ENCODE results near the gene WDR31.

Gene WDR31

DNA sequence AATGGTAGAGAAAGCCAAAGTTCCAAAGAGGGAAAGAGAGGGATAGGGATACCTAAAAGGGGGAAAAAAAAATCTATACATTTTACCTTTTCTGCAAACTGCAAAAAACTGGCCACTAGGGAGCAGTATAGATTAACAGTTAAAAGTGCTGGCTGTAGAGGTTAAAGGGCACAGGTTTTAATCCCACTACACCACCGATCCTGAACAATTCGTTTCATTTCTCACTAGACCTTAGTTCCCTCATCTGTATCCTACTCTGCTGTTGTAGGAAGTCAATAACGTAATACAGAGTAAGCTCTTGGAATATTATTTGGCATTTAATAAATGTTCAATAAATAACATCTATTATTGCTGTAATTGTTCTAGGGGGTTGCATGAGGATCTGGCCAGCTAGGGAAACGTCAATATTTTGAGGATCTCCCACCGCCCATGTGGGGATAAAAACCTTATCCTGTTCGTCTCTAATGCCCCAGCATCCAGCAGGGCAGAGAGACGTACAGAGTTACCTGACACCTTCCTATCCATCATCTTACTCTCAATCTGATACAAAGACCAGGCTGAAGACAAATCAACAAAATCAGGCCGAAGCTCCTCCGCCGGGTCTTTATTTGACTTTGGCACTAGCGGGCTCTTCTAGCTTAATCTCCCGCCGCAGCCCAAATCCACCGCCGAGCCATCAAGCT lies 65.5 kb downstream of the WDR31 start:
- peak overlapping the region; percentile 59 for H3K27ac ChIP-seq (ENCODE audit: poor library complexity, severe bottlenecking)
- DNase-seq (ENCODE audit: low spot score), result no peak
- no peaks in the 10 kb centered on the region for H3K9me3 ChIP-seq (ENCODE audit: severe bottlenecking)
- ATAC-seq (ENCODE audit: low read depth), result peak; percentile 13
- TF ChIP-seq, protein P1, sequence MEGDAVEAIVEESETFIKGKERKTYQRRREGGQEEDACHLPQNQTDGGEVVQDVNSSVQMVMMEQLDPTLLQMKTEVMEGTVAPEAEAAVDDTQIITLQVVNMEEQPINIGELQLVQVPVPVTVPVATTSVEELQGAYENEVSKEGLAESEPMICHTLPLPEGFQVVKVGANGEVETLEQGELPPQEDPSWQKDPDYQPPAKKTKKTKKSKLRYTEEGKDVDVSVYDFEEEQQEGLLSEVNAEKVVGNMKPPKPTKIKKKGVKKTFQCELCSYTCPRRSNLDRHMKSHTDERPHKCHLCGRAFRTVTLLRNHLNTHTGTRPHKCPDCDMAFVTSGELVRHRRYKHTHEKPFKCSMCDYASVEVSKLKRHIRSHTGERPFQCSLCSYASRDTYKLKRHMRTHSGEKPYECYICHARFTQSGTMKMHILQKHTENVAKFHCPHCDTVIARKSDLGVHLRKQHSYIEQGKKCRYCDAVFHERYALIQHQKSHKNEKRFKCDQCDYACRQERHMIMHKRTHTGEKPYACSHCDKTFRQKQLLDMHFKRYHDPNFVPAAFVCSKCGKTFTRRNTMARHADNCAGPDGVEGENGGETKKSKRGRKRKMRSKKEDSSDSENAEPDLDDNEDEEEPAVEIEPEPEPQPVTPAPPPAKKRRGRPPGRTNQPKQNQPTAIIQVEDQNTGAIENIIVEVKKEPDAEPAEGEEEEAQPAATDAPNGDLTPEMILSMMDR (IDR thresholded peaks at IDR 0.05; ENCODE audit: poor library complexity, severe bottlenecking), result peak; percentile 87
- no peaks in the 10 kb centered on the region for H3K27me3 ChIP-seq (ENCODE audit: insufficient read depth, poor library complexity, severe bottlenecking)
- peaks cover 76% of the 10 kb centered on the region for H3K36me3 ChIP-seq (ENCODE audit: low read depth)
- peak overlapping the region; percentile 83 for H3K4me3 ChIP-seq (ENCODE audit: severe bottlenecking)
- H3K4me1 ChIP-seq (ENCODE audit: insufficient read depth, poor library complexity, severe bottlenecking), result peaks cover 11% of the 10 kb centered on the region

DNA sequence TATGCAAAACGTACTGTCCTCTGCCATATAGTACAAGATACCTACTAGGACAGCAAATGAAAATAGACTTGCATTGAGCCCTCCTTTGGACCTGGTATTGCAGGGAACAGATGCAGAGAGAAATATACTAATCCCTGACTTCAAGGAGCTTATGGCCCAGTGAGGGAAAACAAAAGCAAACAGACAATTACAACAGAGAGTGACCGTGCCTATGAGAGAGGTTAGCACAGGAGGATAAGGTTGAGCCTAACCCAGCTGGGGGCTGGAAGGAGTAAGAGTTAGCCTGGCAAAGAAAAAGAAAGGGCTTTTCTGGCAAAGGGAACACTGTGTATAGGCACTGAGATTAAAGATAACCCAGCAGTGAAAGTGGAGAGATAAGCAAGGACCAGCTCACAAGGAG lies 70.2 kb downstream of the WDR31 start:
- Histone ChIP-seq H3K4me3 (ENCODE audit: severe bottlenecking) (no peak overlapping the region), H3K9me3 (ENCODE audit: severe bottlenecking) (no peaks in the 10 kb centered on the region), H3K27me3 (ENCODE audit: insufficient read depth, poor library complexity, severe bottlenecking) (no peaks in the 10 kb centered on the region), H3K4me1 (ENCODE audit: insufficient read depth, poor library complexity, severe bottlenecking) (peaks cover 5% of the 10 kb centered on the region), H3K27ac (ENCODE audit: poor library complexity, severe bottlenecking) (no peak overlapping the region), H3K36me3 (ENCODE audit: low read depth) (peaks cover 65% of the 10 kb centered on the region)
- ATAC-seq (ENCODE audit: low read depth) (no peak), DNase-seq (ENCODE audit: low spot score) (no peak)
- TF ChIP-seq, protein P1 (IDR thresholded peaks at IDR 0.05; ENCODE audit: poor library complexity, severe bottlenecking), result no peak

DNA sequence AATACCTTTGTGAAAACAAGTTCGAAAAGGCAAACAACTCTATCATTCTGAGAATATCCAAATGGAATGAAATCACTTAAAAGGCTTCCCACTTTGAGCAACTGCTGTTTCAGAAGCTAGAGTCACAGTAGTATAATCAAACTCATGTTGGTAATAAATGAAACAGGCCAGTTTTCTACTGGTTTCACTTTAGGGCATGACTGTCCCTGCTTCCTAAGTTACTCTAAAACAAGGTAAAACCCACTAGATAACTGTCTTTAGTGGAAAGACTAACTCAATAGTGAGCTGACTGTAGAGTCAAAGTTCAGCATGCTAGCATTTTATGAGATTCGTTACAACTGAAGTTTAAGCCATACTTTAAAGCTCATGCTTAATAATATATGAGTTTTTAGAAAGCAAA lies 70.7 kb downstream of the WDR31 start:
- peaks cover 5% of the 10 kb centered on the region for H3K4me1 ChIP-seq (ENCODE audit: insufficient read depth, poor library complexity, severe bottlenecking)
- ATAC-seq (ENCODE audit: low read depth) (no peak), DNase-seq (ENCODE audit: low spot score) (no peak)
- H3K36me3 ChIP-seq (ENCODE audit: low read depth), result peaks cover 65% of the 10 kb centered on the region
- H3K4me3 ChIP-seq (ENCODE audit: severe bottlenecking), result no peak overlapping the region
- TF ChIP-seq, protein P1 (IDR thresholded peaks at IDR 0.05; ENCODE audit: poor library complexity, severe bottlenecking), result no peak
- no peaks in the 10 kb centered on the region for H3K27me3 ChIP-seq (ENCODE audit: insufficient read depth, poor library complexity, severe bottlenecking)
- no peak overlapping the region for H3K27ac ChIP-seq (ENCODE audit: poor library complexity, severe bottlenecking)
- no peaks in the 10 kb centered on the region for H3K9me3 ChIP-seq (ENCODE audit: severe bottlenecking)

DNA sequence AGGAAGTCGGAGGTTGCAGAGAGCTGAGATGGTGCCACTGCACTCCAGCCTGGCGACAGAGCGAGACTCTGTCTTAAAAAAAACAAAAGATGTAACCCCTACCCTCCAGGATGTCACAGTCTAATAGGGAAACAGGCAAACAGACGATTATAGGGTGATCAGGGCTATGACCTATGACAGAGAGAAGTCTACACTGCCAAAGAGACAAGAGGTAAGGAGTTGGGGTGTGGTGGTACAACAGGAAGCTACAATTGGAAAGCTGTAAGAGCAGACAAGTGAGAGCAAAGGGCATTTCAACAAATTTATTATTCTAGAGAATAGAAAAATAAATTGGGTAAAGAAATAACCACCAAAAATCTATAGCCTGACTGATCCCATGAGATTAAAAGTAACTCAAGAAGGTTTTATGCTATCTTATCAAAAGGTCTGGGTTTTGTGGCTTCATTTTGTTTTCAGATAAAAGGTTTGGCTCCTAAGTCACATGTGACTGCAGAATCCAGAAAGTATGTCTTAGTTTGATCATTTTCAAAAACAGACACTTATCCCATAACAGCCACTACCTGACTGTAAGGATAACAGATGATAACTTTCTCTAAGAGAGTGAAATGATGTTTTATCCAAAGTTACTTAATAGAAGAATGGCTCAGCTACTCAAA lies 72.0 kb downstream of the WDR31 start:
- Histone ChIP-seq H3K4me1 (ENCODE audit: insufficient read depth, poor library complexity, severe bottlenecking) (no peaks in the 10 kb centered on the region), H3K9me3 (ENCODE audit: severe bottlenecking) (no peaks in the 10 kb centered on the region), H3K27ac (ENCODE audit: poor library complexity, severe bottlenecking) (no peak overlapping the region), H3K27me3 (ENCODE audit: insufficient read depth, poor library complexity, severe bottlenecking) (no peaks in the 10 kb centered on the region), H3K4me3 (ENCODE audit: severe bottlenecking) (no peak overlapping the region), H3K36me3 (ENCODE audit: low read depth) (peaks cover 56% of the 10 kb centered on the region)
- ATAC-seq (ENCODE audit: low read depth) (no peak), DNase-seq (ENCODE audit: low spot score) (no peak)
- TF ChIP-seq, protein P1 (IDR thresholded peaks at IDR 0.05; ENCODE audit: poor library complexity, severe bottlenecking), result no peak

DNA sequence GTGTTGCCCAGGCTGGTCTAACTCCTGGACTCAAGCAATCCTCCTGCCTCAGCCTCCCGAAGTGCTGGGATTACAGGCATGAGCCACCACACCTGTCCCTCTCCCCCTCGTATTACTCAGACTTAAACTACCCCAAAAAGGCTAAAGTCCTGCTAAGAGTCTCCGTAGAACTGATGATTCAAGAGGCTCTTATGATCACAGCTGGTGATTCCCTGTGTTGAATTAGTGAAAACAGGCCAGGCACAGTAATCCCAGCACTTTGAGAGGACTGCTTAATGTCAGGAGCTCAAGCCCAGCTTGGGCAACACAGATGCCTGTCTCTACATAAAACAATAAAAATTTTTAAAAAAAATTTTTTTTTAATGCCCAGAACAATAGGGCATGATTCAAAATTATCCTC lies 73.9 kb downstream of the WDR31 start:
- TF ChIP-seq, protein P1 (IDR thresholded peaks at IDR 0.05; ENCODE audit: poor library complexity, severe bottlenecking), result no peak

More for the DNA sequence above, 73.9 kb downstream of the WDR31 start:
- DNase-seq (ENCODE audit: low spot score) (no peak), ATAC-seq (ENCODE audit: low read depth) (no peak)
- no peaks in the 10 kb centered on the region for H3K4me1 ChIP-seq (ENCODE audit: insufficient read depth, poor library complexity, severe bottlenecking)
- no peaks in the 10 kb centered on the region for H3K27me3 ChIP-seq (ENCODE audit: insufficient read depth, poor library complexity, severe bottlenecking)
- no peak overlapping the region for H3K4me3 ChIP-seq (ENCODE audit: severe bottlenecking)
- H3K36me3 ChIP-seq (ENCODE audit: low read depth), result peaks cover 44% of the 10 kb centered on the region
- no peaks in the 10 kb centered on the region for H3K9me3 ChIP-seq (ENCODE audit: severe bottlenecking)
- no peak overlapping the region for H3K27ac ChIP-seq (ENCODE audit: poor library complexity, severe bottlenecking)

All from RWPE2 (cell line).